ENCODE data around the gene ACSBG1.
"Not testable (repeated sequence)": the region's sequence is repeated elsewhere in the genome, so short reads cannot be mapped to it uniquely, and the experiment has no call there.

Gene ACSBG1

GRCh38 chr15:78263351-78263781 is 29.0 kb upstream of the ACSBG1 start:
- DNase-seq, result no peak
- Mint-ChIP-seq H3K27ac (peak overlapping the region; percentile 68), H3K36me3 (peaks cover 3% of the 10 kb centered on the region), H3K4me1 (peaks cover 26% of the 10 kb centered on the region), H3K4me3 (peak overlapping the region; percentile 63), H3K9me3 (no peaks in the 10 kb centered on the region), H3K27me3 (peaks cover 14% of the 10 kb centered on the region)
- CTCF ChIA-PET, result no interaction called here

- Mint-ChIP-seq H3K9me3 (no peaks in the 10 kb centered on the region), H3K27ac (no peak overlapping the region), H3K4me1 (peaks cover 15% of the 10 kb centered on the region), H3K4me3 (no peak overlapping the region), H3K36me3 (no peaks in the 10 kb centered on the region), H3K27me3 (peaks cover 20% of the 10 kb centered on the region)
- DNase-seq, result no peak
- CTCF ChIA-PET, result interaction anchor here (0.8 to 1.0 kb wide), 2 partner anchors 9 to 162 kb away, joined by 3 to 5 read pairs; no protein-coding TSS in a partner anchor
These were observed 26.7 kb upstream of the ACSBG1 start for GRCh38 chr15:78261062-78261461.

DNA sequence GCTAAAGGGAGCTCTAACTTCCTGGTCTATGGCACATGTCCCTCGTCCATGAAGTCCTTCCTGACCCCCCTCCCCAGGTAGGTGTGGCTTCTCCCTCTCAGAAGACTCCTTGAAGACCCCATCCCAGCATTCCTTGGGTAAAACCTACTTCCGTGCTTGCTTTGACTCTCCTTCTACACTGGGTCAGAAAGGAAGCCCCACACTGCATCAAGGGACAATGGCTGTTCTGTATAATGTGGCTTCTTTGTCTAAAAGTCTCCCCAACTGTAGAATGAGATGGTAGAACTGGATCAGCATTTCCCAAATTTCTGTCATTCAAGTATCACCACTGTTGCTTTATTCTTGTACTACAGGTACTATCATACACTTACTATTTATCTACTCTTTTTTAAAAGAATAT is 26.1 kb upstream of the ACSBG1 start:
- no peaks in the 10 kb centered on the region for H3K9me3 Mint-ChIP-seq
- peaks cover 9% of the 10 kb centered on the region for H3K4me1 Mint-ChIP-seq
- H3K27ac Mint-ChIP-seq, result no peak overlapping the region
- peaks cover 20% of the 10 kb centered on the region for H3K27me3 Mint-ChIP-seq
- no peaks in the 10 kb centered on the region for H3K36me3 Mint-ChIP-seq
- H3K4me3 Mint-ChIP-seq, result no peak overlapping the region
- CTCF ChIA-PET, result interaction anchor here (0.8 to 1.0 kb wide), 3 partner anchors 8 to 162 kb away, joined by 3 to 5 read pairs (median 3); no protein-coding TSS in a partner anchor
- no peak for DNase-seq

DNA sequence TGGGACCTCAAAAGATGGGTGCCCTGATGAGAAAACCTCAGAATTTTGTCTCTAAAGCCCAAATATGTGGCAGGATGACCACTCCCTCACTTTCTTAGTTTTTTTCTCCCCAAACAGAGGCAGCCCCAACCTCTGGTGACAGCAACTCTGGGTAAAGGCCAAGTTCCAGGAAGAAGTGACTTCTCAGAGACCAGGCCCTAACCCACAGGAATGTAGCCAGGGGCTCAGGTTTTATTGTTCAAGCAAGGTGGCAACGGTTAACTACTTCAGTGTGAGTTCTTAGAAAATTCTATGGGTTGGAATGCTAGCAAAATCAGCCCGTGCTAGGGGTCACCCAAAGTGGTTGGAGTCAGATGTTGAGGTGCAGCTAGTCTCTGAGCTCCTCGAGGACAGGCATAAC is 24.9 kb upstream of the ACSBG1 start:
- CTCF ChIA-PET, result no interaction called here

DNA sequence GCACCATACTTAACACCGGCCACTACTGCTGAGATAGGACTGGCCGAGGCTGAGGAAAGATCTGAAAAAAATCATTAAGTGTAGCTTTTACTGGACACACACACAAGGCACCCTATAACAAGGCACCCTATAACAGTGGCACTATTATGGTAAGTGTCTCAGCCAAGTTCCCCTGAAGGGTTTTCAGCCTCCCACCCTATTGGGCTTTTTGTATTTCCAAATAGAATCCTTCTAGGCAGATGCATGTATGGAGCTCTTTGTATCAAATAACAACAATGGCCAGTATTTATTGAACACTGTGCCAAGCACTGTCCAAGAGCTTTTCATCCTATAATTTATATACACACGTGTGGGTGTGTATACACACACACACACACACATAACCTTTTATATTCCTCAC is 23.3 kb upstream of the ACSBG1 start:
- Mint-ChIP-seq H3K27ac (no peak overlapping the region), H3K27me3 (peaks cover 20% of the 10 kb centered on the region), H3K36me3 (no peaks in the 10 kb centered on the region), H3K4me3 (no peak overlapping the region), H3K4me1 (peaks cover 2% of the 10 kb centered on the region), H3K9me3 (no peaks in the 10 kb centered on the region)
- CTCF ChIA-PET, result interaction anchor here (1.4 to 1.5 kb wide), 2 partner anchors 15 to 145 kb away, joined by 4 read pairs; no protein-coding TSS in a partner anchor
- DNase-seq, result no peak

More for the DNA sequence above, 24.9 kb upstream of the ACSBG1 start:
- H3K4me1 Mint-ChIP-seq, result peaks cover 2% of the 10 kb centered on the region
- no peak for DNase-seq
- no peaks in the 10 kb centered on the region for H3K36me3 Mint-ChIP-seq
- H3K27me3 Mint-ChIP-seq, result peaks cover 20% of the 10 kb centered on the region
- no peak overlapping the region for H3K27ac Mint-ChIP-seq
- no peaks in the 10 kb centered on the region for H3K9me3 Mint-ChIP-seq
- no peak overlapping the region for H3K4me3 Mint-ChIP-seq

- peaks cover 24% of the 10 kb centered on the region for H3K27me3 Mint-ChIP-seq
- H3K4me3 Mint-ChIP-seq, result no peak overlapping the region
- H3K36me3 Mint-ChIP-seq, result no peaks in the 10 kb centered on the region
- no peak for DNase-seq
- H3K4me1 Mint-ChIP-seq, result peaks cover 2% of the 10 kb centered on the region
- H3K9me3 Mint-ChIP-seq, result no peaks in the 10 kb centered on the region
- no peak overlapping the region for H3K27ac Mint-ChIP-seq
- CTCF ChIA-PET, result interaction anchor here (0.6 kb wide), 1 partner anchor 232 kb away, joined by 4 read pairs; no protein-coding TSS in a partner anchor
These were observed 21.7 kb upstream of the ACSBG1 start for GRCh38 chr15:78256044-78256437.

DNA sequence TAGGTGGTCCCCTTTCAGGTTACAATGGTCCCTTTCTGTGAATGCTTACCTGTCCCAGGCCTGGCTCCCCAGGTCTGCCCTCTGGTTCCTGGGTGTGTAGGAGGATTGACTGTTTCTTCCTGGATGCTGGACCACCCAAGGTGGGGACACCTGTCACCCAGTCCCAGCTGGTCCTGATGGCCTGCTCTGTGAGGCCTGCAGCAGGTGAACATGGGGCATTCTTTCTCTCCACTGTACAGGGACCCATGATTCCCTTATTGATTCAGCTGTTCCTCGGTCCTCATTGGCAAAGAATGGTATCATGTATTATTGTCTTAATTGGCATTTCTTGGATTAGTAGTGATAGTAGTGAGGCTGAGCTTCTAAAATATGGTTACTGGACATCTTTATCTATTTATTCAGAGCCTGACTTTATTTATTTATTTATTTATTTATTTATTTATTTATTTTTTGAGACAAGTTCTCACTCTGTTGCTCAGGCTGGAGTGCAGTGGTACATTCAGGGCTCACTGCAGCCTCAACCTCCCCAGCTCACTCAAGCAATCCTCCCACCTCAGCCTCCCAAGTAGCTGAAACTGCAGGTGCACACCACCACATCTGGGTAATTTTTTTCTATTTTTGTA is 21.2 kb upstream of the ACSBG1 start:
- Mint-ChIP-seq H3K4me3 (no peak overlapping the region), H3K36me3 (no peaks in the 10 kb centered on the region), H3K27ac (no peak overlapping the region), H3K27me3 (peaks cover 28% of the 10 kb centered on the region), H3K9me3 (no peaks in the 10 kb centered on the region), H3K4me1 (peaks cover 2% of the 10 kb centered on the region)
- DNase-seq, result no peak
- CTCF ChIA-PET, result interaction anchor here (2.5 kb wide), 1 partner anchor 14 kb away, joined by 6 read pairs; no protein-coding TSS in a partner anchor

- Mint-ChIP-seq H3K4me1 (no peaks in the 10 kb centered on the region), H3K27me3 (peaks cover 22% of the 10 kb centered on the region), H3K9me3 (no peaks in the 10 kb centered on the region), H3K4me3 (no peak overlapping the region), H3K36me3 (no peaks in the 10 kb centered on the region), H3K27ac (no peak overlapping the region)
- DNase-seq, result no peak
- CTCF ChIA-PET, result interaction anchor here (0.9 to 1.5 kb wide), 2 partner anchors 10 to 13 kb away, joined by 3 to 6 read pairs; no protein-coding TSS in a partner anchor
These were observed 16.8 kb upstream of the ACSBG1 start for GRCh38 chr15:78251136-78251535.

GRCh38 chr15:78249131-78249530 is 14.8 kb upstream of the ACSBG1 start:
- peaks cover 25% of the 10 kb centered on the region for H3K27me3 Mint-ChIP-seq
- CTCF ChIA-PET, result no interaction called here
- no peak overlapping the region for H3K4me3 Mint-ChIP-seq
- H3K4me1 Mint-ChIP-seq, result no peaks in the 10 kb centered on the region
- DNase-seq, result no peak
- no peaks in the 10 kb centered on the region for H3K36me3 Mint-ChIP-seq
- H3K27ac Mint-ChIP-seq, result no peak overlapping the region
- H3K9me3 Mint-ChIP-seq, result no peaks in the 10 kb centered on the region

- DNase-seq, result no peak
- no peak overlapping the region for H3K27ac Mint-ChIP-seq
- CTCF ChIA-PET, result no interaction called here
- peaks cover 30% of the 10 kb centered on the region for H3K27me3 Mint-ChIP-seq
- no peaks in the 10 kb centered on the region for H3K4me1 Mint-ChIP-seq
- no peaks in the 10 kb centered on the region for H3K36me3 Mint-ChIP-seq
- no peaks in the 10 kb centered on the region for H3K9me3 Mint-ChIP-seq
- H3K4me3 Mint-ChIP-seq, result no peak overlapping the region
These were observed 13.5 kb upstream of the ACSBG1 start for GRCh38 chr15:78247911-78248310.

GRCh38 chr15:78245976-78246620 is 11.7 kb upstream of the ACSBG1 start:
- H3K4me1 Mint-ChIP-seq, H3K36me3 Mint-ChIP-seq, DNase-seq, H3K9me3 Mint-ChIP-seq, H3K27ac Mint-ChIP-seq, H3K4me3 Mint-ChIP-seq: not testable (repeated sequence)
- H3K27me3 Mint-ChIP-seq, result peaks cover 39% of the 10 kb centered on the region
- CTCF ChIA-PET, result interaction anchor here (1.7 to 3.1 kb wide), 2 partner anchors 51 to 134 kb away, joined by 5 to 10 read pairs; no protein-coding TSS in a partner anchor

GRCh38 chr15:78245392-78245791 is 11.0 kb upstream of the ACSBG1 start:
- not testable (repeated sequence) for H3K4me3 Mint-ChIP-seq, H3K9me3 Mint-ChIP-seq, H3K4me1 Mint-ChIP-seq, DNase-seq, H3K27ac Mint-ChIP-seq, H3K36me3 Mint-ChIP-seq
- CTCF ChIA-PET, result interaction anchor here (1.7 to 3.1 kb wide), 2 partner anchors 50 to 133 kb away, joined by 5 to 10 read pairs; no protein-coding TSS in a partner anchor
- peaks cover 37% of the 10 kb centered on the region for H3K27me3 Mint-ChIP-seq

GRCh38 chr15:78244893-78245292 is 10.5 kb upstream of the ACSBG1 start:
- Mint-ChIP-seq H3K4me1 (peaks cover 3% of the 10 kb centered on the region), H3K4me3 (no peak overlapping the region), H3K27ac (no peak overlapping the region), H3K27me3 (peaks cover 38% of the 10 kb centered on the region), H3K36me3 (no peaks in the 10 kb centered on the region), H3K9me3 (no peaks in the 10 kb centered on the region)
- DNase-seq, result no peak
- CTCF ChIA-PET, result interaction anchor here (1.0 to 3.1 kb wide), 4 partner anchors 49 to 285 kb away, joined by 4 to 10 read pairs (median 4); no protein-coding TSS in a partner anchor

DNA sequence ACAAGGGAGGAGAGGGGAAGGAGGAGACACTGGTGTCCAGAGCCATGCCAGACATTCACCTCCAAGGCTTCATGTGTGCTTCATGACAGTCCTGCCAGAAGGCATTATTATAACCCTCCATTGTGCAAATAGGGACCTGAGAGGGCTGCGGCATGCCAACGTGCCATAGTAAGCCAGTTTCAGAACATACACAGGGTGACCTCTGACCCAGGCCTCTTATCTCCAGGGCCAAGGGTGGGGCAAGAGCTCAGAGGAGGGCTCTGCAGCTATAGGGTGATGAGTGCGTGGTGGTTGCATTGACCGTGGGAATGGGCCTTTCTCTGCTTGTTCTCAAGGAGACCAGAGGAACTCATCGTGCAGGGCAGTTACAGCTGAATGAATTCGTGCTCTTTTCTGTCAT is 9.7 kb upstream of the ACSBG1 start:
- H3K9me3 Mint-ChIP-seq, result no peaks in the 10 kb centered on the region
- H3K4me3 Mint-ChIP-seq, result no peak overlapping the region
- H3K4me1 Mint-ChIP-seq, result peaks cover 3% of the 10 kb centered on the region
- H3K27me3 Mint-ChIP-seq, result peaks cover 39% of the 10 kb centered on the region
- no peaks in the 10 kb centered on the region for H3K36me3 Mint-ChIP-seq
- DNase-seq, result no peak
- no peak overlapping the region for H3K27ac Mint-ChIP-seq
- CTCF ChIA-PET, result interaction anchor here (0.6 to 3.1 kb wide), 5 partner anchors 19 to 285 kb away, joined by 3 to 10 read pairs (median 4); no protein-coding TSS in a partner anchor

Data from activated naive CD4-positive, alpha-beta T cell treated with anti-CD3 and anti-CD28 coated beads, Interleukin-2, amount 10 ng/mL, durations not matched to agents 7 days and 5 days (primary cell).